T-helper 1 cell (primary cell): ENCODE measurements around the gene SLC41A3.
"Not testable (repeated sequence)": the region's sequence is repeated elsewhere in the genome, so short reads cannot be mapped to it uniquely, and the experiment has no call there.

ENCODE experiments used
- DNase-seq, 5 donors: peaks; one replicate each; pipeline ENCODE4 v3.0.0-alpha.2; 2012 to 2020

The SLC41A3 gene

GRCh38 chr3:126082362-126083137 is 1.4 kb downstream of the SLC41A3 start:
- no peak for DNase-seq

DNA sequence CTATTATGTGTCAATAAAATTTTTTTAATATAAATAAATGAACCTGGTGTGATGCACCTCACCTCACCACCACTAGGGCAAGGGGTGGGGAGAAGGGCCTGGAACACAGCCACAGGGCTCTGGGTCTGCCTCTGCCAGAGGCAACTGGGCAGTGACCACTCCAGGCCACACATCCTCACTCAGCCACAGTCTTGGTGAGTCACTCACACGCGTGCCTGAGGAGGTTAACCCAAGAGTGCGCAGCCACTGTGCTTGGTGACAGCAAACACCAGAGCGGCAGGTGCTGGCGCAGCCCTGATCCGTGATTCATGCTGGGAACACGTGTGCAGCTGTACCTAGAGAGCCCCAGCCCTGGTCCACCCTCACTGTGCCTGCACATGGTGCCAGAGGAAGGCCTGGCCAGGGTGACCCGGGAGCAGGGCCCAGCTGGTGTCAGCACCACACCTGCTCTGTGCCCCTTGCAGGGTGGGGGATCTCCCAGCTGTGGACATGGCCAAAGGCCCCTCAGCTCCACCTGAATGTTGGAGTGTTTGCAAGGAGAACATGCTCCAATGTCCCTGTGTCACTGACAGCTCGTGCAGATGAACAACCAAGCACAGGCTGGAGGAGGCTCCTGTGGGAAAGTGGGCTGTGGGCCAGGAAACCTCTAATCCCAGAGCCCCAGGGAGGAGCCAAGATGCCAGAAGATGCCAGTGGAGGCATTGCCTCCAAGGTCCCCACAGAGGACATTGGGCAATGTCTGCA is 2.1 kb downstream of the SLC41A3 start:
- DNase-seq = no peak

GRCh38 chr3:126080970-126081369 is 3.0 kb downstream of the SLC41A3 start:
- no peak for DNase-seq

DNA sequence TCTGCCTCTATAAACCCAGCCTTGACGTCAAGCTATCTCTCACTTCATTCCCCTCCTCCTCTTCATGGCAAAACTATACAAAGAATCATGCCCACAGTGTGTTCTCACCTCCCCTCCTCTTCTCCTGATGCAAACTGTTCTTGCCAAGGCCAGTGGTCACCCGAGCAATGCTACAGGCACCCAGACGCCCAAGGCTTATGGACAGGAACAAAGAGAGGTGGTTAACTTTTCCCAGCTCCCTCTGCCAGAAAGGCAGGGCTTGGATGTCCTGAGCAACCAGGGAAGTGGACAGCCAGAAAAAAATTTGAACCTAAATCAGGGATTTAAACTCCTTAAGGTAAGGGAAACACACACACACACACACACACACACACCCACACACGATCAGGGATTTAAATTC is 5.1 kb downstream of the SLC41A3 start:
- no peak for DNase-seq

DNA sequence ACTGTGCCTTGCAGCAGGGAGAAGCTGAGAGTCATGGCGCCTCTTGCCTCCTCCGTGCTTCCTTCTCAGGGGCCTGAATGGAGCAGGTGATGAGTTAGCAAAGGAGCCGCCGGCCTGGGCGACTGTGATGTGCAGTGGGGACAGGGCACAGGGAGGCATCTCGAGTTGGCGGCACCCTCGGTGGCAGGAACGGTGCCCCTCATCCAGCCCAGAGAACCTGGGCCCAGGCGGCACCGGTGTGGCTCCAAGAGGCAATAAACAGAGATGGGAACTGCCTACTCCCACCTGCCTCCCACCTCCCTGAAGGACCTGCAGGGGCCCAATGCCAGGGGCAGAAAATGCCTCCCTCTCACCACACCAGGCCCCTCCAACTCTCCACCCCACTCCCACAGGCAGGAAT is 6.2 kb downstream of the SLC41A3 start:
- no peak for DNase-seq

DNA sequence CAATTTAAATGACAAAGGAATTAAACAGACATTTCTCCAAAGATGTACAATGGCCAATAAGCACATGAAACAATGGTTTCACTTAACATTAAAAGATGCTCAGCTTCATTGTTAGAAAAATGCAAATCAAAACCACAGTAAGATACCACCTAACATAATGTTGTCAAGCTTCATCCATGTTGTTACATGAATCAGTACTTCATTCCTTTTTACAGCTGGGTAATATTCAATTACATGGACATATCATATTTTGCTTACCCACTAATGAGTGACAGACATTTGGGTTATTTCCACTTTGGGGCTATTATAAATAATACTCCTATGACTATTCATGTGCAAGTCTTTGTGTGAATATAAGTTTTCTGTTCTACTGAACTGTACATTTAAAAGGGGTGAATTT is 7.8 kb downstream of the SLC41A3 start:
- DNase-seq = no peak

GRCh38 chr3:126070146-126070545 is 13.8 kb downstream of the SLC41A3 start:
- no peak for DNase-seq

DNA sequence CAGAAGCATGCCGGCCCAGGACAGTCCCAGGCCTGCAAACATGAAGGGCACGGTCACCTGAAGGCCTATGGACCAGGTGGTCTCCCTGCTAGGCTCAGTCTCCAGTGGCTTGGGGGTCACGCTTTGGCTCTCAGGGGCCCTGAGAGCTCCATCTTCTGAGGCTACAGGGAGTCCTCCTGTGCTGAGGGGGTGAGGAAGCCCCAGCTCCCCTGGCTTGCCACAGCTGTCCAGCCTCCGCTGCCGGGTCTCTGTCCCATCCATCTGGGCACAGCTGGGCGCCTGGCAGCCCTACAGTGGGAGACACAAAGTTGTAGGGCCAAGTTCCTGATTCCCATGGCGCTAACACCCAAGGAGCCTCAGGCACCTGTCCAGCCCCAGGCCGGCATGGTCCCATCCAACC is 16.0 kb downstream of the SLC41A3 start:
- DNase-seq = no peak

DNA sequence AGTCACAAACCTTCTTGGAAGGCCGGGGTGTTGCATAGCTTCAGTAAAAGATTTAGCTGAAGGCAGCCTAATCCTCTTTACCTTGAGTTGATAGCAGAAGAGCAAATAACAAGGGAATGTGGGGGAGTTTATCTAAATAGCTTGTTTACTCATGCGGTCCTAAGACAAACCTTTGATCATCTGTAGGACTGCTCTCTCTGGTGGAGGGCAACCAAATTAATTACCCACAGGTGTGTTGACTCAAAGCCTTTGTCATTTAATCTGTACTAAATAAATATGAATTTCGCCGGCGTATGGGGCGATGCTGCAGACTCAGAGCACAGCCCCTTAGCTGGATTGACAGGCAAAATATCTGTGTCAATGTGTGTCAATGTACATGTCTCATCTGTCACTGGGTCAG is 17.2 kb downstream of the SLC41A3 start:
- DNase-seq = not testable (repeated sequence)

GRCh38 chr3:126065876-126066275 is 18.0 kb downstream of the SLC41A3 start:
- DNase-seq = no peak

DNA sequence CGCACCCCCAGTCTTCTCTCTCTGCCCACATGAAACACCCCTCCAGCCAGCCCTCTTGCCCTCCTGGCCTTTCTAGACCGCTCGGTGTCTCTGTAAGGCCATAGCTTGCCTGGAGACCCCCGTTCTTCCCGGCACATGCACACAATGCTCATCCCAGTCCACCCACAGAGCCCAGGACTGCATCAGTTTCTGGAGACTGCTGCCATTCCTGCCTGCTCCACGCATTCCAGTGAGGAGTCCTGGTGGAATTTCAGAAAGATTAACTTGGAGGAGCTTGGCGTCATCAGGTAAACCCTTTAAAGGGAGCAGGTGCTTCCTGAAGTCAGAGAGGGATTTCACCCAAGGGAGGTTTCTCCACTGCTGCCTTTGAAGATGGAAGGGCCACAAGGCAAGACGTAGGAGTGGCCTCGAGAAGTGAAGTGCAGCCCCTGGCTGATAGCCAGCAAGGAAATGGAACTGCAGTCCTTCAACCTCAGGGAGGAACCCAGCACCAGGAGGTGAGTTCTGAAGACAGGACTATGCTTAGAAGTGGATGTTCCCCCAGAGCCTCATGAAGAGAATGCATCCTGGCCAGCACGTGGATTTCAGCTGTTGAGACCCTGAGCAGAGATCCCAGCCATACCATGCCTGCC is 19.2 kb downstream of the SLC41A3 start:
- no peak for DNase-seq

GRCh38 chr3:126063358-126063965 is 20.5 kb downstream of the SLC41A3 start:
- DNase-seq = no peak

DNA sequence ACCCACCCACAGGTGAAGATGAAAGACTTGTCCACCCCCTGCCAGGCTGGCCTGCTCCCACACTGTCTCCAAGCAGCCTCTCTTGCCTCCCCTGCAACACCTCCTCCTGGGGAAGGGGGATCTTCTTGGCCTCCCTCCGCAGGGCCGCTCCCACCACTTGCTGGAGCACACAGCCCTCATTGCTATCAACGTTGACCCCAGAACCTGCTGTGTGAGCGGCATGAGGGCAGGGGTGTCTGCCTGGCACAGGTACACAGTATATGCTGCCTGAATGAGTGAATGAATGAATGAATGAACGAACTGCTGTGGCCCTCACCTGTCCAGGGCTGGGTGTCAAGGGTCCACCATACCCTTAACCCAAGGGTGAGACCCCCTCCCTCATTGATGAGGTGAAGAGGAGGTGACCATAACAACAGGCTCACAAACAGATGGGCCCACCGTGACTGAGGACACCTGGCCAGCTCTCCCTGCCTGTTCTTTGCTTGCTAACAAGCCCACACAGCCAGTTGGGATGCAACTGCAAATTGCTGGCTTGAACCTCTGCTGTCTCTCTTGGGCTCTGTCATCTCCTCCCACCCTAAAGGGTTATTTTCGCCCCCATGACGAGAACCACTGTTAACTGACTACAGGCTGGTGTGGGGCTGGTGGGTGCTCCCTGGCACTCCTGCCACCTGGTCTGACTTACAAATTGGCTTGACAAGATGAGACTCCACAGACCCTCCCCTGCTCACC is 22.5 kb downstream of the SLC41A3 start:
- DNase-seq = no peak

- DNase-seq = no peak
These were observed 23.2 kb downstream of the SLC41A3 start for GRCh38 chr3:126060613-126061145.

GRCh38 chr3:126058666-126059065 is 25.3 kb downstream of the SLC41A3 start:
- DNase-seq = no peak

GRCh38 chr3:126057936-126058335 is 26.0 kb downstream of the SLC41A3 start:
- no peak for DNase-seq

GRCh38 chr3:126057501-126057819 is 26.5 kb downstream of the SLC41A3 start:
- no peak for DNase-seq

DNA sequence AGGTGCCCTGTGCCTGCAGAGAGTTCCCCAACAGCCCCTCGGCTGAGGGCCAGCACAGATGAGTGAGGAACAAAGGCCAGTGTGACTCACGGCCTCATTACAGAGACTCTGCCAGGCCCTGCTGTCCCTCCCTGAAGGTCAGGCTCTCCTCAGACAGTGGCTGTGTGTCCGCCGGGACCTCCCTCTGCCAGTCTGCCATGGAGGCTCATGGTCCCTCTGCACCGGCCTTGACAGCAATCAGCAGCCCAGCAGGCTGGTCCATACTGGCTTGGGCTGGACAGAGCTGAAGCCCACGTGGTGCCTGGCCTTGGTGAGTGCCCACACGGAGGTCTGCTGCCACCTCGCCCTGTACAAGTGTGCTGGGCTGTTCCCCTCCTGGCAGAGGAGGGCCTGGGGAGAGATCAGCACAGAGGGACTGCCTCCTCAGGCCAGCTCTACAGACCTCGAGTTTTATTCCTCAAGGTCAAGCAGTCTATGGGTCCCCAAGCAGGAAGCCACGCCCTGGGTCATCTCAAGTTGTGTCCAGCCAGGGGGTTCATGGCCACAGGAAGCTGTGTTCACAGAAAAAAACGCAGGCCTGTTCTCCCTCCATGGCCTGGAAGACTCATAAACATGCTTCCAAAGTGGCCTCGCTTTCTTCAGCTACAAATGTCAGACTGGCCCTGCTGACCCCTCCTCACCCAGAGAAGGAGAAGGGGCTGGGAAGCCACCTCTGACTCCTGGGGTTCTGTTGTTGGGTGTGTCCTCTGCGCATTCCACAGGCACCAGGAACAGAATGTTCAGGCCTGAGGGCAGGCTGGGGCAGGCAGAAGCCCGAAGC is 27.0 kb downstream of the SLC41A3 start:
- no peak for DNase-seq

GRCh38 chr3:126056088-126056487 is 27.8 kb downstream of the SLC41A3 start:
- no peak for DNase-seq

- no peak for DNase-seq
These were observed 29.1 kb downstream of the SLC41A3 start for GRCh38 chr3:126054870-126055269.

DNA sequence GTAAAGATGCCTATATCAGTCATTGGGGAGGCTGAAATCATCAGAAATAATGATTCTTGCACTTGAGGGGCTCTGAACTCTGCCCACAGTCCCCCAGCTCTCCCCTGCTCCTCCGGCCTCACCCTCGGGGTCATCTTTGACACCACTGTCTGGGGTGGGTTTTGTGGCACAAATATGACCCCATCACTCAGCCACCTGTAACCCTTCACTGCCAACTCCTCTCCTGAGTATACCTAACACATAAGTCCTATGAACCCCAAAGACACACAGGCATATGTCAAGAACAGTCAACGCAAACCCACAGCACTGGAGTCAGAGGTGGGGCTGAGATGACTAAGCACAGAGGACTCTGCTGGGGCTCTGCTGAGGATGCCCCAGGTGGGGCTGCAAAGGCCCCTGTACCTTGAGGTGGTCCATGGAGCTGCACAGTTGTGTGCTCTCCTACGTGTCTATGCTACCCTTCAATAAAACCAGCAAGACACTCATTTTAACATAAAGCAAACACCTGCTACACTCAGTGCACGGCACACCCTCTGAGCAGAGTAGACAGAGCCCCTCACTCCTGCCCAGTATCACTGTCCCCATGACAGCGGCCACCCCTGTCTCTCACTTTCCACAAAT is 29.9 kb downstream of the SLC41A3 start:
- no peak for DNase-seq
